Effector CD4-positive, alpha-beta T cell (primary cell): Measurements from ENCODE around the gene C16orf92.

Experiments used
- DNase-seq: peaks from one replicate; pipeline ENCODE4 v3.0.0-alpha.2; 2020

The C16orf92 gene

GRCh38 chr16:29989111-29989858 is 33.7 kb upstream of the C16orf92 start:
- no peak for DNase-seq

DNA sequence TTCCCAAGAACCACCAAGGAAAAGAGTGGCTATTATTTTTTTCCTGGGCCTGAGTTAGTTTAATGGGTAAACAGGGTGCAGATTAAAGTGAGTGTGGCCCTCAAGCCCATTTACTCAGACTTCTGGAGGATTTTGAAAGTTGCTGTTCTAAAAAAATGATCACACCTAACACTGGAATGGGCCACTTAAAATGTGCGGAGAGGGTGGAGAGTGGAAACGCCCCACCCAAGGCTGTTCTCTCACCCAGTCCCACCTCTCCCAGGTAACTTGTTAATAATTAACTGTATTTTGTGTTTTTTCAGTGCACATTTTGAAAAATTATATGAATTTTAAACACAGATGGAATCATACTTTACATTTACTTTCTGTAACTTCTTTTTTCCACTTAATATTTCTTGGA is 33.0 kb upstream of the C16orf92 start:
- DNase-seq = no peak

DNA sequence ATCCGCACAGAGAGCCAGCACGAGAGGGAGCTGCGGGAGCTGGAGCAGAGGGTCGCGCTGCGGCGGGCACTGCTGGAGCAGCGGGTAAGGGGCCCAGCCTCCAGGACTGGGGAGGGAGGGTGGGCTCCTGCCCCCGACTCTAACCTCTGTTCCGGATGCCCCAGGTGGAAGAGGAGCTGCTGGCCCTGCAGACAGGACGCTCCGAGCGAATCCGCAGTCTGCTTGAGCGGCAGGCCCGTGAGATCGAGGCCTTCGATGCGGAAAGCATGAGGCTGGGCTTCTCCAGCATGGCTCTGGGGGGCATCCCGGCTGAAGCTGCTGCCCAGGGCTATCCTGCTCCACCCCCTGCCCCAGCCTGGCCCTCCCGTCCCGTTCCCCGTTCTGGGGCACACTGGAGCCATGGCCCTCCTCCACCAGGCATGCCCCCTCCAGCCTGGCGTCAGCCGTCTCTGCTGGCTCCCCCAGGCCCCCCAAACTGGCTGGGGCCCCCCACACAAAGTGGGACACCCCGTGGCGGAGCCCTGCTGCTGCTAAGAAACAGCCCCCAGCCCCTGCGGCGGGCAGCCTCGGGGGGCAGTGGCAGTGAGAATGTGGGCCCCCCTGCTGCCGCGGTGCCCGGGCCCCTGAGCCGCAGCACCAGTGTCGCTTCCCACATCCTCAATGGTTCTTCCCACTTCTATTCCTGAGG is 32.0 kb upstream of the C16orf92 start:
- no peak for DNase-seq

- no peak for DNase-seq
These were observed 31.5 kb upstream of the C16orf92 start for GRCh38 chr16:29991571-29991904.

DNA sequence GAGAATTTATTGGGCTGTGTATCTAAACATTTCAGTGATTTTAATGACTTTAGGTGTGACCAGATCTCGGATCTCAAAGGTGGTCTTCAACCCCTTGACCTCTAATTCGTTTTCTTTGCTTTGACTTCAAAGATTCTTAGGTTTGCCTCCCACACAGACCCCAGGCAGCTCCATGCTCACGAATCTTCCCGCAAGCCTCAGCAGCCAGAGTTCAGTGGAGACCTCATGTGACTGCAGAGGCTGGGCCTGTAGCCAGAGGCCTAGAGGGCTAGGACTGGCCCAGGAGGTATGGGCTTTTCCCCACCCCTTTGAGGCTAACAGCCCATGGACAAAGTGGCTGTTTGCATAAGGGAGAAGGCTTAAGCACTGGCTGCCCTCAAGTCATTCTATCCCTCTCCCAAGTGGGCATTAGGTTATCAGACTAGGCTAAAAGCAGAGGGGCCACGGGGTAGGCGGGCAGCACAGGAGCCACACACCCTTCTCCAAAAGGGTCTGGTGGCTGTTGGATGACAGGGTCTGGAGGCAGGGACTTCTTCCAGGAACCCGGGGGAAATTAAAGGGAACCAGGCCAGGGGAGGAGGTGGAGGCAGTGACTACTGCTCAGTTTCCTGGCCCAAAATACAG is 30.5 kb upstream of the C16orf92 start:
- no peak for DNase-seq

GRCh38 chr16:29993191-29993902 is 29.7 kb upstream of the C16orf92 start:
- DNase-seq = no peak

DNA sequence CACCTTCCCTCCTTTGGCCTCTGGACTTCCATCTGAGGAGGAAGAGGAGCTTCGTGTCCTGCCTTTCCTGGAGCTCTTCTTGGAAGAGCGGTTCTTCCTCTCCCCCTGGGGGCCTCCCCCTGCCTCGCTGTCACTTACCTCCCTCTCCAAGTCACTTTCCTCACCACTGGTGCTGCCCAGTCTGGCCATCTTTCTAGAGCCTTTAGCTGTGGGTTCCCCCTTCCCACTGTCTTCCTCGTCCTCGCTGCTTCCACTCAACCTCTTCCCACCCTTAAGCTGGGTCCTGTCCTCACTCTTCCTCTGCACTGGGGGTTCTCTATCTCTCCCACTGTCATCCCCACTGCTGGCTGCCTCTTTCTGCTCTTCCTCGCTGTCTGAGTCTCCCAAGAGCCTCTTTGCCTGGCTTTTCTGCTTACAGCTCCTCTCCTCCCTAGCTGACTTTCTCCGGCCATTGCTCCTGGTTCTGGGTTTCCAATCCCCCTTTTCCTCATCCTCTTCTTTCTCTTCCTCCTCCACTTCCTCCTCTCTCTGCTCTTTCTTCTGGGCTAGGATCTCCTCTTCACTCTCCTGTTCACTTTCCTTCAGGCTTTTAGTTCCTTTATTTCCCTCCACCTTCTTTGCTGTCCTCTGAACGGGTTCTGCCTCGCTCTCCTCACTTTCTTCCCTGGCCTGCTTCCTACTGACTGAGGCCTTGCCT is 28.9 kb upstream of the C16orf92 start:
- no peak for DNase-seq

DNA sequence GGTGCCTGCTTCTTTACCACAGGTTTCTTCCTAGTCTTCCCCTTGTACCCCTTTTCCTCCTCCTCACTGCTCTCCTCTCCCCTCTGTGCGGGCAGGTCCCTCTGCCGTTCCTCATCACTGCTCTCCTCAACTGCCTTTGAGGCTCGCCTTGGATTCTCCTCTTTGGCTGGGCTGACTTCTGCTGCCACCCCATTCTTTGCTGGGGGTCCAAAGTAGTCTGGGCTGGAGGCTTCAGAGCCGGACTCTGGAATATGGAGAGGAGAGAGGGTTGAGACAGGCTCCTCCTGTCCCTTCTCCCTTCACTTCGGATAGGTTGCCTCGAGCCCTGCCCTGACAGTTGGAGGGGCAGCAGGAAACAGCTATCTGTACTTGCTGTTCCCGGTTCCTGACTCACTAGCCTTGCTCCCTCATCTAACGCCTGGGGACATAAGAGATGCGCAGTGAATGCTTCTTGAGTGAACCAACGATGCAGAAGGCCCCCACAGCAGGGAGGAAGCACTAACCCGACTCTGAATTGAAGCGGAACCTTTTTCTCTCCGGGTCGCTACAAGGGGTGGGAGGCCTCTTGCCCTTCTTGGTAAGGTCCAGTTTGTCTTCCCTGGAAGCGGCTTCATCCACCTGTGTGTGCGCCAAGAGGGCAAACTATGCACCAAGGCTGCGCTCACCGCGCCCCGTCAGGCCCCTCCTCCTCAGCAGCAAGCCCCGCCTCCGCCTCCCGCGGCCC is 28.2 kb upstream of the C16orf92 start:
- DNase-seq = no peak

DNA sequence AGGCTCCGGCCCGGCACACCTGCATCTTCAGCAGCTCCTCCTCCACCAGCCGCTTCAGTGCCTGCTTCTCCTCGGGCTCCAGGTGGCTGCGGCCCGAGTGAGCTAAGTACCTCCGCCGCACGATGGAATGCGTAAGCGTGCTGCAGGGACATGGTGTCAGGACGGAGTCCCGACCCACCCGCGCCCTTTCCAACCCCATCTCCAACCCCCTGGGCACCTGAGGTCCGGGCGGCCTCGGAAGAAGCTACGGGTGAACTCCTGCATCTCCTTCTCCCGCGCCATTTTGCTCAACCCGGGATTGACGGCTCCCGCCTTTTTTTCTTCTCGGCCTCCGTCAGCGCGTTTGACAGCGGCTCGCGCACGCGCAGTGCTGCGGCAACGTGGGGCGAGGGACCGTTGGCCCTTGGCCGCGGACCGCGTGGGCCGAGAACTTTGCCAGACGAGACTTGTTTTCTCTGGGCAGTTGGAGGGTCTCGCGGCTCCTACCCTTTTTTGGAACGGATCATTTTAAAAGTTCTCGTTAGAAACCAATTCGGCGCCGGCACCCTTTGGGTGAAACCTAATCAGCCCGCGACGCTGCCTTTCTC is 27.6 kb upstream of the C16orf92 start, which contains the start of gene HIRIP3:
Gene HIRIP3 (minus strand): TSS at position 294 of the 587 bp plus-strand sequence. CDS start 12 bp downstream, at position 282.
- DNase-seq = peak; percentile 84

- DNase-seq = peak; percentile 100
These were observed 26.9 kb upstream of the C16orf92 start, which contains the start of gene INO80E for GRCh38 chr16:29995911-29996765. Gene INO80E (plus strand): TSS chr16:29996241. CDS start chr16:29996311, 70 bp downstream.

- DNase-seq = no peak
These were observed 26.2 kb upstream of the C16orf92 start for GRCh38 chr16:29996766-29997250.

DNA sequence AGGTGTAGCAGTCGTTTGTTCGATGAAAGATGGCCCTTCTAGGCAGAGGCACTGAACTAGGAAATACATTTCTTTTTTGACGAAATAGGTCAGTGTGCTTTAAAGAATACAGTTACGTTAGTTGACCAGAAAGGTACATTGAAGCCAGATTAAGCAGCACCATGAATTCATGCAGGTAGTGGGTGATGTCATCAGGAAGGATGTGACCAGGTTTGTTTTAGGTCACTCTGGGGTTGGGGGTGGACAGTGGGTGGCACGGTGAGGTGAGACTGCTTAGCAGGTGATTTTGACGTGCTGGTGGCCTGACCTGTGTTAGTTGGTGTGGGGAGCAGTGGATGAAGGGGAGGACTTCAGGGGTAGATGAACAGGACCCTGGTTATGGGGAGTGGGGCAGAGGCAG is 23.4 kb upstream of the C16orf92 start:
- no peak for DNase-seq

DNA sequence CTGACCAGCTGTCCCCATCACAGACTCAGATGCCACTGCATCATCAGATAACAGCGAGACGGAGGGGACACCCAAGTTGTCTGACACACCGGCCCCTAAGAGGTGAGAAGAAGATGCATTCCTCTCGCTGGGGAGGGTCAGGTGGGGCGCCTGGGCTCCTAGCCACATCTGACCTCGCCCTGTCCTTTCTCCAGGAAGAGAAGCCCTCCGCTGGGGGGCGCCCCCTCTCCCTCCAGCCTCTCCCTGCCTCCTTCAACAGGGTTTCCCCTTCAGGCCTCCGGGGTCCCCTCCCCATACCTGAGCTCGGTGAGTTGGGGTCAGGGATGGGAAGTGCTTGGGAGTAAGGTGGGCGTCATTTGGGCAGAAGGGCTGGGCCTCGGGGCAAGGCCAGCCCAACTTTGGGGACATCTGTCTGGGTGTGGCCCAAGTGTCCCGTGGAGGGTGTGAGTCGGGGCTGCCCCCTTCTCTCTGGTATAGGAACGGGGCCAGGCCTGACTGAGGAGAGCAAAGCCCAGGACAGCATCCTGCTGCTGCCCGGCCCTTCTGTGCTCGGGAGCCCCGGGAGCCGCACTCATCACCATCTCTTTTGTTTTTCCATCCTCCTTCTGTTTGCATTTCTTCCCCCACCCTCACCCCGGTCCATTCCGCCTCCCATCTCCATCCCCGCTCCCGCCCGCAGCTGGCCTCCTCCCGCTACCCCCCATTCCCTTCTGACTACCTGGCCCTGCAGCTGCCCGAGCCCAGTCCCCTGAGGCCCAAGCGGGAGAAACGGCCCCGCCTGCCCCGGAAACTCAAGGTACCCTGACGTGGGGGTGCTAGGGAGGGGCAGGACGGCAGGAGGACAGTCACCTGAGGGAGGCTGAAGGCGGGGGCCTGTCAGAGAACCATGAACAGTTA is 22.0 kb upstream of the C16orf92 start:
- DNase-seq = no peak

- DNase-seq = no peak
These were observed 20.2 kb upstream of the C16orf92 start for GRCh38 chr16:30002614-30003346.

DNA sequence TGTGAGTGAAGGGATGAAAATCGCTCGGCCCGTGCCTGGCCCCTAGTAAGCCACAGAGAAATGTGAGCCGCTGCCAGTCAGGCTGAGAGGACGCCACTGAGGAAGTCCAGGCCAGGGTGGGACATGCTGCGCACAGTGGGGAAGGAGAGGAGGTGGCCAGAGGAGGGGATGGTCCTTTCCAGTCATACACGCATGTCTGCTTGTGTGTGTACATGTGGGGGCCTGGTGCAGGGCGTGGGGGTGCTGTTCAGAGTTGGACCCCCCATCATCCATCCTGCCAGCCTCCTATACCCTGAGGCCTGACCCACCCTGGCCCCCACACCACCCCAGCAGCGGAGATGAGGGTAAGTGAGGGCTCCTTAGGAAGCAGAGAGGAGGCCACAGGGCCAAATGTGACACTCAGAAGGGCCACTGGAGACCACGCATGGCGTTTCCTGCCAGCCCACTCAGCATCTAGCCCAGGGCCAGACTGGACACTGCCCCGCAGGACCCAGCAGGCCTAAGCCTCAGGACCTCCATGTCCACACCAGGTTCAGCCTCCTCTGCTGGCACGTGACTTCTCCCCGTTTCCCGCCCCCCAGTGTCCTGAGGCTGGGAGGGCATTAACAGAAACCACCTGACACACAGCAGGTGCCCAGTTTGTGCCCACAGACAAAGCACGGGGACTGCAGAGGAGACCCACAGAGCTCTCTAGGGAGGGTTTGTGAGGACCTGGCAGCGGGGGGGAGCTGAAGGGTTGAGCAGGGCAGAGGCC is 19.2 kb upstream of the C16orf92 start:
- no peak for DNase-seq

DNA sequence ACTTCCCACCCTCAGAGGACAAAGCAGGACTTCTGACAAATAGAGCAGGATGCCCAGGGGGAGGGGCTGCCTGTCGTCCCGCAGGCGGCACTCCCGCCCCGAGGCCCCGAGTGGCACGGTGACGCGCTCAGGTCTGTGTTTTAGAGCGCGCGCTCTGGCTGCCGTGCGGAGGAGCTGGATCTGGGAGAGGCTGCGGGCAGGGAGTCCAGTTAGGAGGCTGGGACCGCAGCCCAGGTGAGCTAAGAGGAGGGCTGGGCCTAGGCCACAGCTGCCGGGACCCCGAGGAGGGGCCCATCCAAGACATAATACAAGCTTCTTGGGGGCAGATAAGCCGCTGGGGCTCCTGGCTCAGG is 18.6 kb upstream of the C16orf92 start:
- no peak for DNase-seq

DNA sequence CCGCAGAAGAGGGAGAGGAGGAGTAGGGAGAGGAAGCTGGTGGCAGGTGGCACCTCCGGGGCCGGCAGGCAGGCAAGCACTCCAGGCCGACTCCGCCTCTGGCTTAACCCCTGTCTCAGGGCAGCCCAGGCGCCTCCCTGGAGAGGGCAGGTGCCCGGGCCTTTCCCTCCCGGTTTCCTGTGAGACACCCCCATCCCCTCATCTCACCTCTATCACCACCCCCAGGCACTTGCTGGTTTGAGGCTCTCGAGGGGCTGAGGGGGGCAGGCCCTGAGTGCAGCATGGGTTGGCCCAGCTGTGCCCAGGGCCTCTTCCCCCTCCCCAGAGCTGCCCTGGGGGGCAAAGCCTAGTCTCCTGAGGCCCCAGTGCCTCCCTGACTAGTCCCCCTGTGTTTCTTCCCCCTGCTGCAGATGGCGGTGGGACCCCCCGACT is 18.2 kb upstream of the C16orf92 start:
- no peak for DNase-seq
